H1 (cell line): ENCODE data around the gene RSPO3. TPM values are rescaled to one million over a fixed set of nuclear protein-coding genes. Genes with fewer than 3 reads are reported as not detected.
A peak's percentile ranks its signal among the peaks of the same experiment; 100 is the strongest.

Experiments used
- CBX8 ChIP-seq: fragments of 300-800, 300-1000 bp; sonication (generic); IDR thresholded peaks from 2 replicates; pipeline ENCODE4 v1.7.1; 2016; ENCODE audit warnings: low read depth, low read length, borderline replicate concordance
- RAD21 ChIP-seq, 2 experiments: IDR thresholded peaks in 1 of 2; conservative IDR thresholded peaks in 1 of 2; 2 replicates each; pipeline ENCODE4 v1.6.1; 2011; ENCODE audit warnings: low read depth in 2 of 2, low read length in 2 of 2, improper control_type of control experiment in 1 of 2, inconsistent platforms in 1 of 2, mild to moderate bottlenecking in 1 of 2, moderate library complexity in 1 of 2
- SP1 ChIP-seq: IDR thresholded peaks from 2 replicates; pipeline ENCODE4 v1.6.1; 2011; ENCODE audit warnings: low read depth, low read length
- polyA plus RNA-seq, 7 experiments: library from polyadenylated mRNA; depleted of rRNA in 3 of 7; stranded (reverse) in 5 of 7; unstranded in 2 of 7; fragments of >200 nt in 5 of 7; fragments of 200-250 nt in 2 of 7; gene quantifications; 1 replicate in 5 of 7; 2 replicates in 1 of 7; 4 replicates in 1 of 7; pipeline versions ENCODE4 v1.2.1 to v1.2.3, GENCODE V29; 2011 to 2013; ENCODE audit warnings: missing spikeins in 2 of 7, mixed read lengths in 2 of 7
- total RNA-seq: library from RNA; stranded (reverse); fragmentation: NEBNext Ultra II Directional; extraction: Animal tissue kit (Norgen Biotek cat#: 25700); gene quantifications from 2 replicates; pipeline ENCODE4 v1.2.1, GENCODE V29; 2021

RSPO3 gene
- total and polyA plus RNA-seq, 2 of the 8 experiments (the other 6 are each of a cell fraction or from before 2014, with no cell fraction given), result not detected

DNA sequence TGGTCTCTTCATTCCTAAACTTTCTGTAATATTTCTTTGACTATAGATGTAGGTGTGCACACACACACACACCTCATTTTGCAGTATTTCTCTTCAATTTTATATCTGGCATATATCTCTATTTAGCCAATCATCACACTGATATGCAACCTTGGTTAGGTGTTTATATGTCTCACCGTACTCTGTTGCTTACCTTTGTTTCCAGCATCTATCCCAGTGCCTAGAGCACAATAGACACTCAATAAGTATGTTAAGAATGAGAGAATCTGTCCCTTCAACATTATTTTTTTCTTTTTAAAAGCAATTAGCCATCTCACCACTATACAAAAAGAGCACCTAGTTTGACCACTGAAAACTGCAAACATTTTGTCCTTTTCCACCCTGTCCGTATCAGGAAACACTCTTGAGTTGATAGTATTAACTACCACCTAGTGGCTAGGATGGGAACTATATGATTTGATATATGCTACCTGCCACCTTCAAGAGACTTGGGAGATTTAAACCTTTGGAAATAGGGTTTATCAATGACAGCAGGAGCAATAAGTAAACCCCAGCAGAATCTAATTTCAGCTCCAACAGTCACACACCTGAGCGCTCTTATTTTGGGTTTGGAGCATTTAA, 48.7 kb upstream of the RSPO3 start (continued):
- peak; percentile 66 to 69 for TF ChIP-seq RAD21 (IDR thresholded peaks at IDR 0.05 in 1 of 2, conservative IDR thresholded peaks at IDR 0.05 in 1 of 2; ENCODE audit: low read depth in 2 of 2, low read length in 2 of 2)
- TF ChIP-seq SP1, result no peak
- no peak for TF ChIP-seq CBX8
